ELF-1 (cell line): ENCODE measurements around the gene SUMO2.
A peak's percentile ranks its signal among the peaks of the same experiment; 100 is the strongest.
"Not testable (repeated sequence)": the region's sequence is repeated elsewhere in the genome, so short reads cannot be mapped to it uniquely, and the experiment has no call there.

Experiments used
- DNase-seq: peaks from one replicate; pipeline ENCODE4 v3.0.0-alpha.2; 2016; ENCODE audit warnings: low read depth, low spot score

The SUMO2 gene

GRCh38 chr17:75181608-75182318 is 996 bp downstream of the SUMO2 start:
- peak; percentile 27 for DNase-seq

- DNase-seq = no peak
Observed at GRCh38 chr17:75181110-75181509, 1.6 kb downstream of the SUMO2 start.

GRCh38 chr17:75178453-75178852 is 4.3 kb downstream of the SUMO2 start:
- DNase-seq = no peak

GRCh38 chr17:75176625-75177024 is 6.1 kb downstream of the SUMO2 start:
- DNase-seq = no peak

GRCh38 chr17:75174996-75175395 is 7.8 kb downstream of the SUMO2 start:
- no peak for DNase-seq

- no peak for DNase-seq
Observed at GRCh38 chr17:75173526-75173925, 9.2 kb downstream of the SUMO2 start.

- no peak for DNase-seq
Observed at GRCh38 chr17:75168998-75169397, 13.8 kb downstream of the SUMO2 start.

- DNase-seq = not testable (repeated sequence)
Observed at GRCh38 chr17:75164606-75165005, 18.2 kb downstream of the SUMO2 start.

GRCh38 chr17:75163074-75163473 is 19.7 kb downstream of the SUMO2 start:
- DNase-seq = no peak

- no peak for DNase-seq
Observed at GRCh38 chr17:75160211-75160610, 22.5 kb downstream of the SUMO2 start.

- no peak for DNase-seq
Observed at GRCh38 chr17:75159196-75160031, 23.3 kb downstream of the SUMO2 start.

- not testable (repeated sequence) for DNase-seq
Observed at GRCh38 chr17:75158480-75158879, 24.3 kb downstream of the SUMO2 start.

GRCh38 chr17:75155191-75155601 is 27.6 kb downstream of the SUMO2 start:
- DNase-seq = peak; percentile 74

- peak; percentile 99 for DNase-seq
Observed at GRCh38 chr17:75154195-75155106, 28.3 kb downstream of the SUMO2 start, which contains the start of gene JPT1. JPT1 (minus strand) TSS chr17:75154512; CDS start chr17:75154397, 115 bp downstream.

GRCh38 chr17:75153780-75154194 is 29.0 kb downstream of the SUMO2 start:
- DNase-seq = peak; percentile 64

GRCh38 chr17:75152922-75153779 is 29.6 kb downstream of the SUMO2 start:
- DNase-seq = peak; percentile 55

- no peak for DNase-seq
Observed at GRCh38 chr17:75152523-75152921, 30.2 kb downstream of the SUMO2 start.

GRCh38 chr17:75151930-75152329 is 30.8 kb downstream of the SUMO2 start:
- DNase-seq = peak; percentile 28

- no peak for DNase-seq
Observed at GRCh38 chr17:75147878-75148546, 34.7 kb downstream of the SUMO2 start.

GRCh38 chr17:75146592-75146991 is 36.2 kb downstream of the SUMO2 start:
- DNase-seq = no peak
